HT-29 (cell line): ENCODE data around the gene GNA15. TPM values are rescaled to one million over a fixed set of nuclear protein-coding genes. Genes with fewer than 3 reads are reported as not detected.

Source experiments
- DNase-seq: peaks from one replicate; pipeline ENCODE4 v3.0.0-alpha.2; 2015; ENCODE audit warnings: low spot score
- total RNA-seq: library from RNA; depleted of rRNA; stranded (reverse); fragments of >200 nt; shearing (Covaris generic); gene quantifications from 2 replicates; pipeline ENCODE4 v1.2.3, GENCODE V29; 2014

GNA15 gene
- total RNA-seq, 1 experiment from 2014 or later, result 15.9 TPM

GRCh38 chr19:3175781-3176714 lies 40.2 kb downstream of the GNA15 start:
- DNase-seq, result peak; percentile 52

- peak; percentile 11 for DNase-seq
These were observed 41.1 kb downstream of the GNA15 start for GRCh38 chr19:3176715-3177501.

- DNase-seq, result no peak
These were observed 42.6 kb downstream of the GNA15 start, which contains the start of gene S1PR4 for GRCh38 chr19:3178377-3178972. S1PR4 (plus strand) TSS chr19:3178769; CDS start chr19:3178793, 24 bp downstream.

DNA sequence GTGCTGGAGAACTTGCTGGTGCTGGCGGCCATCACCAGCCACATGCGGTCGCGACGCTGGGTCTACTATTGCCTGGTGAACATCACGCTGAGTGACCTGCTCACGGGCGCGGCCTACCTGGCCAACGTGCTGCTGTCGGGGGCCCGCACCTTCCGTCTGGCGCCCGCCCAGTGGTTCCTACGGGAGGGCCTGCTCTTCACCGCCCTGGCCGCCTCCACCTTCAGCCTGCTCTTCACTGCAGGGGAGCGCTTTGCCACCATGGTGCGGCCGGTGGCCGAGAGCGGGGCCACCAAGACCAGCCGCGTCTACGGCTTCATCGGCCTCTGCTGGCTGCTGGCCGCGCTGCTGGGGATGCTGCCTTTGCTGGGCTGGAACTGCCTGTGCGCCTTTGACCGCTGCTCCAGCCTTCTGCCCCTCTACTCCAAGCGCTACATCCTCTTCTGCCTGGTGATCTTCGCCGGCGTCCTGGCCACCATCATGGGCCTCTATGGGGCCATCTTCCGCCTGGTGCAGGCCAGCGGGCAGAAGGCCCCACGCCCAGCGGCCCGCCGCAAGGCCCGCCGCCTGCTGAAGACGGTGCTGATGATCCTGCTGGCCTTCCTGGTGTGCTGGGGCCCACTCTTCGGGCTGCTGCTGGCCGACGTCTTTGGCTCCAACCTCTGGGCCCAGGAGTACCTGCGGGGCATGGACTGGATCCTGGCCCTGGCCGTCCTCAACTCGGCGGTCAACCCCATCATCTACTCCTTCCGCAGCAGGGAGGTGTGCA lies 43.3 kb downstream of the GNA15 start:
- no peak for DNase-seq

DNA sequence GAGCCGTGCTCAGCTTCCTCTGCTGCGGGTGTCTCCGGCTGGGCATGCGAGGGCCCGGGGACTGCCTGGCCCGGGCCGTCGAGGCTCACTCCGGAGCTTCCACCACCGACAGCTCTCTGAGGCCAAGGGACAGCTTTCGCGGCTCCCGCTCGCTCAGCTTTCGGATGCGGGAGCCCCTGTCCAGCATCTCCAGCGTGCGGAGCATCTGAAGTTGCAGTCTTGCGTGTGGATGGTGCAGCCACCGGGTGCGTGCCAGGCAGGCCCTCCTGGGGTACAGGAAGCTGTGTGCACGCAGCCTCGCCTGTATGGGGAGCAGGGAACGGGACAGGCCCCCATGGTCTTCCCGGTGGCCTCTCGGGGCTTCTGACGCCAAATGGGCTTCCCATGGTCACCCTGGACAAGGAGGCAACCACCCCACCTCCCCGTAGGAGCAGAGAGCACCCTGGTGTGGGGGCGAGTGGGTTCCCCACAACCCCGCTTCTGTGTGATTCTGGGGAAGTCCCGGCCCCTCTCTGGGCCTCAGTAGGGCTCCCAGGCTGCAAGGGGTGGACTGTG lies 44.0 kb downstream of the GNA15 start:
- DNase-seq, result no peak

- no peak for DNase-seq
These were observed 48.1 kb downstream of the GNA15 start for GRCh38 chr19:3183721-3184641.

GRCh38 chr19:3184847-3185460 lies 49.1 kb downstream of the GNA15 start:
- DNase-seq, result no peak

- peak; percentile 90 for DNase-seq
These were observed 49.8 kb downstream of the GNA15 start, which contains the start of gene NCLN for GRCh38 chr19:3185461-3186159. NCLN (plus strand) TSS chr19:3185930; CDS start chr19:3186031, 101 bp downstream.

DNA sequence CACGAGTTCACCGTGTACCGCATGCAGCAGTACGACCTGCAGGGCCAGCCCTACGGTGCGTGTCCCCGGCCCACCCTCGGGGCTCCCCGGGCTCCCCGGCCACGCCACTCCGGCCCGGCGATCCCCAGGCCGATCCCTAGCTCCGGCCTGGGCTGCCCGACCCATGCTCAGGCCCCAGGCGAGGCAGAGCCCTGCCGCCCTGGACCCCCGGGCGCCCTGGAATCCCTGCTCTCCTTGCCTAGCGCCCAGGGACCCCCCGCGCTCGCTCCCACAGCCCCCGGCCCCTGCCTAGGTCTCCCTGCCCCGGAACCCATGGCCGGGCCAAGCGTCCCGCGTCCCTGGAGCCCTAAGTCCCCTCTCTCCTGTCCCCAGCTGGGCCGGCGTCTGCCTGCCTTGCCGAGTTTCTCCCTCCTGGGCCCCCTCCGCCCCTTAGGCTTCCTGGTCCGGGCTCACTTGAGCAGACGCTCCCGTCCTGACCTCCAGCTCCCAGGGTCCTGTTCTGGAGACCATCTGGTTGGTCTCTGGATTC lies 50.4 kb downstream of the GNA15 start:
- peak; percentile 14 for DNase-seq

DNA sequence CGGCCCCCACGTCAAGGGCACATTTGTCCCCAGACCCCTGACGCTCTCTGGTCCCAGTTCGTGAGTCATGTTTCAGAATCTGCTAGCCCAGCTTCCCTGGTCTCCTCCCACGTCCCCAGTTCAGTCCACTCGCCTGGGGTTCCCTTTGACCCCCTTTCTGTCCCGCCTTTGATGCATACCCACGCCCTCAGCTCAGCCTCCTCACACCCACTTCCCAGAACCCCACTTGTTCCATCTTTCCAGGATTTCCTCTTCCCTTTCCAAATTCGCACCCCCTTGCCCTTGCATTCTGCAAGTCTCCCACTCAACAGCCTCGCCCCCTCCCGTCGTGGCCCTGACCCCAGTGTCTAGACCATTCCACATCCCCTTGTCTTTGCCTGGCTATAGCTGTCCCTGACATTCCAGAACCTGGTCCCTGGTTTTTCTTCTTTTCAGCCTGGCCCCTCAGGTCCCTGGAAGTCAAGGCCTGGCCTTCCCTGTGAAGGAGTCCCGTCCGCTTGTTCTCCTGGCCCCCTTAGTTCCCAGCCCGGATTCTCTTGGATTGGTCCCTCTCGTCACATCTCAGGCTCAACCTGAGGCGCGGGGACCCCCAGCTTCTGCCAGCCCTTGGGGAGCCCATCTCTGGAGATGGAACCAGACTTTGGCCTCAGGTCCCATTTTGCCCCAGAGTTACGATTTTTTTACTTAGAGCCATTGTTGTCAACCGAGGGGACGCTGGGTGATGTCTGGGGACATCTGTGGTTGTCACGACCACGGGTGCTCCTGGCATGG lies 51.2 kb downstream of the GNA15 start:
- DNase-seq, result no peak

- no peak for DNase-seq
These were observed 52.1 kb downstream of the GNA15 start for GRCh38 chr19:3187662-3188511.

- DNase-seq, result no peak
These were observed 53.1 kb downstream of the GNA15 start for GRCh38 chr19:3188627-3189596.

- no peak for DNase-seq
These were observed 54.1 kb downstream of the GNA15 start for GRCh38 chr19:3189702-3190469.

DNA sequence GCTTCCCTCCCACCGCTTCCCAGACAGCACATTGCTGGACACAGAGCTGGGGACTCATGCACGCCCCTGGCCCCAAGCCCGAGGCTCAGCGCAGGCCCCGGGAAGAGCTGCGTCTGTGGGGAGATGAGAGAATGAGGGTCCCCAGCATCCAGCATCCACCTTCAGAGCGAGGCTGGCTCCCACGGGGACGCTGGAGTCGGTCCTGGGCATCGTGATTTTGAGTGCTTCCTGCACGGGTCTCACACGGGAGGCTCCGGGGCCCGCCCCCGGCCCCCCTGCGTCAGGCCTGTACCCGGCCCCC lies 54.6 kb downstream of the GNA15 start:
- no peak for DNase-seq
